GM15510 (cell line): ENCODE results near the gene PRG2.

ENCODE experiments used
- POLR2A ChIP-seq: IDR thresholded peaks from 3 replicates; pipeline ENCODE4 v1.6.1; 2011; ENCODE audit warnings: borderline replicate concordance; ENCODE audit not compliant: insufficient read length; ENCODE audit errors: extremely low read depth

The PRG2 gene, protein sequence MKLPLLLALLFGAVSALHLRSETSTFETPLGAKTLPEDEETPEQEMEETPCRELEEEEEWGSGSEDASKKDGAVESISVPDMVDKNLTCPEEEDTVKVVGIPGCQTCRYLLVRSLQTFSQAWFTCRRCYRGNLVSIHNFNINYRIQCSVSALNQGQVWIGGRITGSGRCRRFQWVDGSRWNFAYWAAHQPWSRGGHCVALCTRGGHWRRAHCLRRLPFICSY

DNA sequence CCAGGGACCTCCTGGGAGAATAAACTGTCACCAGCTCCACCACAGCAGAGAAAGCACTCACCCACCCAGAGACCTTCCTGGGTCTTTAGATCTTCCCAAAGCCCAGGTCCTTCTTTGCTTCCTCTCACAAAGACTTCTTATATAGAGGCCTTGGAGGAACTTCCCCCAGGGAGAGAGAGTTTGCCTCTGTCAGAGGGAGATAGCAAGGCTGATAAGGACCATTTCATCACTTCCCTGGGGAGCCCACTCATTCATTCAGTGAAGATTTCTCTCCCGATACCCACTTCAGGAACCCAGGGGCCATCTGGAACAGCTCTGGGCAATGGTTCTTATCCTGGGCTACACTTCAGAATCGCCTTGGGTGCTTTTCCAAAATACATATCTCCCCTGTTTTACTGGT lies at the start of gene PRG2:
Gene PRG2 (minus strand): TSS at position 116 of the 400 bp plus-strand sequence. CDS start 706 bp downstream, outside the sequence.
- TF ChIP-seq POLR2A, result no peak

DNA sequence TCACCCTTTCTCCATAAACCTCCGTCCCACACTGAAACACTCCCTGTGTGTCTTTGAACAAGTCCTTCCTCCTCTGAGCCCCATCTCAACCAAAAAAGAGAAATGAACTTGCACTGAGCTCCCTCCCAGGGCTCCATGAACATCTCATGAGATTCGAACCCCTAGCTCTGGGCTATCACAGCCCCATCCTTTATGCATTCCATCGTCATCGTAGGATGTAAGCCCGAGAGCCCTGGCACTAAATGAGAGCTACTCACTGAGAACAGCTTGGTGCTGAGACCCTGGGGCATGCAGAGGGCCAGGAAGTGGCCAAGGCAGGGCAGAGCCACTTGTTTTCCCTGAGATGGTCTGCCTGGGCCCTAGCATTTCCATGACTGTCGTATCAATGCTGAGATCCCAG lies 49.3 kb upstream of the PRG2 start:
- TF ChIP-seq POLR2A, result no peak

DNA sequence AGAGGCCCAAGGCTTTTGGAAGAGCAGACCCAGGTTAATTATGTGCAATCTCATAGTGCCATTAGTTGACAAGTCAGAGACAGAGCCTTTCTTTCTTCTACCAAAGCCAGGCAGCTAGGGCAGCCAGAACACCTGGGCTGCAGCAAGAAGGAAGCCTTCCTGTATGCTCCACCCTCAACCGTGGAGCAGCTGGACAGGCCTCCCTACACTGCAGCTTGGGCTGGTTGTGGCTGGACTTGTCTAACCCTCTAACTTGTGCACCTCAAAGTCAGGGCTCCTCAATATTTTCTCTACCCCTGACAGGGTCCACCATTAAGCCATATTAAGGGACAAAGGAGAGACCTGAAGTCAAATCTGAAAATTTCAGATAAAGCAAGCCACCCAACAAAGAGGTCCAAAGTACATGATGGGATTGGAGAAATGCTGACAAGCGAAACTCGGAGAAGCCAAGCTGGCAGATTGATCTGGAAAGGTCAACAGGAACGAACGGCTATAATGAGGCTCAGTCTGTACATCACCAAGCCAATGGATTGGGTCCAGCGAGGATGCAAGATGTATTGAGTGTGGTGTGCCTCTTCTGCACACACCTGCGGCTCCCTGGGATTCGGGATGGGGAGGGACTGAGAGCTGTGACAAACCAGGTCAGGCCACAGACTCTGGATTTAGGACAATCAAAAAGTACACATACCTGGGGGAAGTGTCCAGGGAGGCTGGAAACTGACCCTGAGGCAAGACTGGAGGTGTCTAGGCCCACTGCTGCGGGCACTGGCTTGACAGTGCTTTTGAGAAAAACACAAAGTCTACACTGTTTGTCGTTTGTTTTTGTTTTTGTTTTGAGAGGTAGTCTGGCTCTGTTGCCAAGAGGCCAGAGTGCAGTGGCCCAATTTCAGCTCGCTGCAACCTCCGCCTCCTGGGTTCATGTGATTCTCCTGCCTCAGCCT lies 48.2 kb upstream of the PRG2 start:
- TF ChIP-seq POLR2A, result no peak

DNA sequence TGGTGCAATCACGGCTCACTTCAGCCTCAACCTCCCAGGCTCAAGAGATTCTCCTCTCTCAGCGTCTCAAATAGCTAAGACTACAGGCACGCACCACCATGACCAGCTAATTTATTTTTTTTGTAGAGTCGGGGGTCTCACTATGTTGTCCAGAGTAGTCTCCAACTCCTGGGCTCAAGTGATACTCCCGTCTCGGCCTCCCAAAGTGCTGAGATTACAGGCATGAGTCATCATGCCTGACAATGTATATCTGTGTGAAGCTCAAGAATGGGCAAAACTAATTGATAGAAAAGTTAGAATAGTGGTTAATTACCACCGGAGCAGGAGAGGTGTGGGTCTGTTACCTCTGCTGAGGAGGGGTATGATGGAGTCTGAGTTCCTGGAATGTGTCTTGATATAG lies 45.6 kb upstream of the PRG2 start:
- TF ChIP-seq POLR2A, result no peak

DNA sequence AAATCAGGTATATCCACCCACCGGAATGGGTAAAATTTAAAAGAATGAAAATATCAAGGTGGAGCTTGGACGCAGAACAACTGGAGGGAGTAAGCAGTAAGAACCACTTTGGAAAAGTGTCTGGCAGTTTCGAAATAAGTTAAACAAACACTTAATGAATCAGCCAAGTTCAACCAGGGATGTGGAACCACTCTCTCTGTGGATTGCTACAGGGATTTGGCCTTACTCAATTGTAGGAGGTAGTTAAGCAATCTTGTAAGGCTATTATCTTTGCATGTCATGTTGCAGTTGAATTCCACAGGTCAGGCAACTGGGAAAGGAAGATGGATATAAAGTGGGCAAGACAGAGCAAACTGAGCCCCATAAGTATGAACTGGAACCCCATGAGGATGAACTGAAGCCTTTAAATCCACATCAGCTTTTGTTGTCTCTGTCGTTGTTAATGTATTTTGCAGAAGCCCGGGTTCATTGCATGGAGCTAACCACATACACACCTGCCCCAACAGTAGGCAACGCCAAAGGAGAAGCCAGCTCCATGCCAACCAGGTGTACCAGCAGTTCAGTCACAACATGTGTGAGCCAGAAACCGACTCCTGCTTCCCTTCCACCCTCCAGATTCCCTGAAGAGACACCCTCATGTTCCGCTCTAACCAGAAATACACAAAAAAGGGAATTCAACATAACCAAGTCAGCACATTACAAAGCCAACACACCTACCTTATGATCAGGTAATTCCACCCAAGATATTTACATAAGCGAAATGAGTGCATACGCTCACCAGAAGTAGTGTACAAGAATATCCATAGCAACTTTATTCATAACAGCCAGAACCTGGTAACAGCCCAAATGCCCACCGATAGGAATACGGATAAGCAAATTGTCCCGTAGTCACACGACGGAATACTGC lies 44.4 kb upstream of the PRG2 start:
- no peak for TF ChIP-seq POLR2A

DNA sequence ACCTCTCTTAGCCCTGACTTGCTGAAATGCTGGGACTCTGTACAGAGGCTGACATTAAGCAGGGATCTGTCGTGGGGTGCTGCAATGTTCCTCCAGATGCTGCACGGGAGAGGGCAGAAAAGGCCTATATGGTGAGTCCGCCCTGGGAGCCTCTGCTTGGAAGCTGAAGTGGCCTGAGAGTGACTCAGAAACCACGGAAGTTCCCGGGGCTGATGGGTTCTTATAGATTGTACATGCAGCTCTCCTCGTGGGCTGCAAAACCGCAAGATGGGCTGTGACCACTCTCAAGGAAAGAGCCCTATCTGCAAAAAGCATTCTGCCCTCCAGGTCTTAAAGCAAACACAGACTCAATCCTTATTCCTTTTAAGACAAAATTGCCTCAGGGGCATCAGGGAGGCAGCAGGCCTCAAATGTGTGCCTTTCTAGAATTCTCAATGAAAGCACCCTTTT lies 42.3 kb upstream of the PRG2 start:
- TF ChIP-seq POLR2A, result no peak

DNA sequence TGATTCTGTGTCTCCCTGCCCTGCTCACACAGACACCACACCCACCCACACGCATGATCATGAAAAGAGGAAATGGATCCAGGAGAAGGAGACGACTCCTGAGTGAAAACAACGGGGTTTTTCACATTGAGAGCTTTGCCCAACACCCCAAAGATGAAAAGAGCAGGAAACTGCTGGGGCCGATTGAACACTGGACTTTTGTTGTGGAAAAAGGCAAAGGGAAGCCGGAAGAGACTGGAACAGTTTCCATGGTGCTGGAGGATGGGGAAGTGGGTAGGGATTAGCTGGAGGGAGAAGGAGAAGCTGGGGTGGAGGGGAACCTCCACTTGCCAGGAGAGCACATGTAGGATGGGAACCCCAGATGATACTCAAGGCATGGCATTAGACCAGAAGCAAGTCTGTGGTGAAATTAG lies 41.7 kb upstream of the PRG2 start:
- no peak for TF ChIP-seq POLR2A

DNA sequence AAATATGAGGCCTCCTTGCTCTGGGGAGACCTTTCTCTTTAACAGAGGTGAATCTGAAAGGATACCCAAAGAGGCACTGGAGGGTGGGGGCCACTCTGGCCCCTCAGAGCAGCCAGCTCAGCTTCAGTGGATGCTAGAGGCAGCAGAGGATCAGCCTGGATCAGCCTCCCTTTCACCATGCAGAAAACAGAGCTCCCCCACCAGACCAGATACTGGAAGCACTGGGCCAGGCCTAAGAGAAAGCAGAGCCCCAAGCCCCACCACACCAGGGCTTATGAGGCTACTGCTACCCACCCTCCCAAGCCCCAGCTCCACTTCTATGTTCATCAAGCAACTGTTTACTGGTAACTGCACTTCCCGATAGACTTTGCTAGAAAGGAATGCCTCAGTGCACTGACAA lies 40.5 kb upstream of the PRG2 start:
- no peak for TF ChIP-seq POLR2A

DNA sequence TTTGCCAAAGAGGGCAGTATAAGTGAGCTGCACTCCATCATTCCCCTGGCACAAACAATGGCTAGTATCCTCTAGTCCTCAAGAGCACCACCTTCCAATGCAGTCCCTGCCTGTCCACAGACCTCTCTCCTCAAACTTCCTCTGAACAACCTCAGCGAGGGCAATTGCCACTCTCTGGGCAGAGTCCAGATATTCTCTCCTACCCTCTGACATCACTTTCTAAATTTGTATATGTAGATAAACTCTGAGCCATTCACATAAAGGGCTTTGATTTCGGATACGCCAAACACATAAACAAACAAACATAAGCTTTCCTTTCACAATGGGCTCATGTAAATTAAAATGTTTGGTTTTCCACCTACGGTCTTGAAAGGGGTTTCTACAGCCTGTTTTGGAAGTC lies 39.5 kb upstream of the PRG2 start:
- TF ChIP-seq POLR2A, result no peak

DNA sequence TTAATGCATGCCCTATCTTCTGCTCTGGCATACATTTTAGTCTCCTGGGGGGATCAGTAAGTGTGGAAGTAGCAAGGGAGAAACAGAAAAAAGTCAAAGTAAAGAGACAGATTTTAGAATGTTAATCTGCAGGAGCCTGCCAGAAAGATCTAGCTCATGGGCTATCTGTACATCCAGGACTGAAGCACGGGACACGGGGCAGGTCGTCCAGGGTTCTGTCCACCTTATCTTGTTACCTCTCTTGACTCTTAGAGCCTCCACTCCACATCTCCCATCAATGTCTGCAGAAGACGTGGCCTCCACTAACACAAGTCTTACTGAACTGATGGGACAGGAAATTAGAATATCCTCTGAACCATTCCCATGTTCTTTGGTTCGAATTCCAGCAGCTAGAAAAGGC lies 38.2 kb upstream of the PRG2 start:
- TF ChIP-seq POLR2A, result no peak

DNA sequence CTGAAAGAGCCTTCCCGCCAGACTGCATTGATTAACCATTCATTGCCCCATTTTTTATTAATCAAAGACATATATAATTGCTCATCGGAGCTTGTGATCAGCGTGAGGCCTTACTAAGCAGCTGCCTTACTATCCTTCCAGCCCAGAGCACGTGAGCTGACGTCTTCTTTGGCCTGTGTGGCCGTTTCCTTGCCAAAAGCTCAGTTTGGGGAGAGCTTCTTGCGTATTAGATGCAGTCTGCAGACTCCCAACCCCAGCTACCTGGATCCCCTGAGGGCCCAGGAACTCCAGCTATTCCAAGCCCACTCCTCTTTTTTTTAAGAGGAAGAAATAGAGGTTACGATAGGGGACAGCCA lies 37.3 kb upstream of the PRG2 start:
- no peak for TF ChIP-seq POLR2A

DNA sequence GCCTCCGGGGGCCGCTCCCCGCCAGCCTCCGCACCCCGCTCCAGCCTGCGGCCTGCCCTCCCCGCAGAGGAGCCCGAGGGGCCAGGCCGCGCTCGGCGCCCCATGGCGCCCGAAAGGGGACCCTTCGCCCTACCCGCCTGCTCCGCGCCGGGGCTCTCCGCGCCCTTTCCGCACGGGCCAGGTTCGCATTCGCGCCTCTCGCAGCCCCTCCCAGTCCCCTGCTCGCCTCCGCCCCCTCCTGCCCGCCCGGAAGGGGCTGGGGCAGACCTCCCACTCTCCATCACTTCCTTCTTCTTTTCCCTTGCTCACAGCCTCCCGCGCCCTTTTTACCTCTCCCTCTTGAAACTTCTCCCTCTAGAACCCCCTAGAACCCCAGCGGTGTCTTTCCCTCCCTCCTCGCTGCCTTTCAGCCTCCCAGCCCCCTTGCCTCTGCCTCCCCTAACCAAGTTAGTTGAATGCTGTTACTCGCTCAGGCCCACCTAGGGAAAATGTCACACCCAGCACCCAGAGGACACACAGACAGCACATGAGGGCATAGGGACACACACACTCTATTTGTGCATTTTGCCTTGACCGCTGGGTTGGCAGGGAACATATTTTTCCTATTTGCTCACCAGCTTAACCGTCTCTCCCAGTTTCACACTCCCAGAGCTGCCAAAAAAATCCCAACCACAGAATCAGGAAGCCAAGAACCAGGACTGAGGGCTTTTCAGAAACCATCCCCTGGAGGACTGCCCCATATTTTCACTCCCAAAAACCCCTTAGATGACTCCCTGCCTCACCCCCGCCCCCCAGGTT lies 36.7 kb upstream of the PRG2 start, which contains the start of gene SLC43A3:
Gene SLC43A3 (minus strand): TSS at position 193 of the 798 bp plus-strand sequence. CDS start 949 bp downstream, outside the sequence.
- TF ChIP-seq POLR2A, result peak; percentile 91

DNA sequence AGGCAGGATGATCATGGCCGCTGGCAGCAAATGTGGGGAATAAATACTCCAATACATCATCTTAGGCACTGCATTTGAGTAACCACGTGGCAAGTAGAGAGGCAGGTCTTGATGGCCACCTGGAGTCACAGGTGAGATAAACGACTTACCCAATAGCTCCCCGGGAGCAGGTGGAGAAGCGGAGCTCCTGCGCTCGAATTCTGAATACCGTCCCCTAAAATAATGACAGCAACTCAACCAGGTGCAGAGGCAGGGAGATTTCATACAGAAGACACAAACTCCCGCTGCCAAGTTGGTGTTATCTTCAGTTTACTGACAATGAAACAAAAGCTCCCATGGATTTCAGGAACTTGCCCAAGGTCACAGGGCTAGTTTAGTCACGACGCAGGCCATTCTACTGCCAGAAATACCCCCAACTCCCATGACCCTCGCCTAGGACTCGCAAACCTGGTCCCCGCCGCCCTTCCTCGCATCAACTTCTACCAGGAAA lies 36.0 kb upstream of the PRG2 start:
- no peak for TF ChIP-seq POLR2A
